Measurements from ENCODE around the gene TCN2. TPM values are rescaled to one million over a fixed set of nuclear protein-coding genes. Genes with fewer than 3 reads are reported as not detected.

TCN2 gene
- total and polyA plus RNA-seq, 2 of the 4 experiments (the other 2 are of a cell fraction): 1.3 to 3.6 TPM

GRCh38 chr22:30626413-30626812 lies 19.4 kb downstream of the TCN2 start:
- no peaks in the 10 kb centered on the region for H4K20me1 ChIP-seq (ENCODE audit: insufficient read depth, low read length)
- no peak overlapping the region for H2AFZ ChIP-seq (replicated peaks; ENCODE audit: low read length, poor library complexity)
- WGBS, 2 experiments (ENCODE audit: extremely low coverage in 2 of 2, insufficient read length in 1 of 2): 82% methylated on average over 3 of the region's 5 CpGs; no CpG with 5 or more reads in 1 of the 2 experiments
- H3K4me2 ChIP-seq (ENCODE audit: low read depth, low read length): no peak overlapping the region
- H3K79me1 ChIP-seq (ENCODE audit: low read depth in 1 of 2, low read length in 2 of 2): no peaks in the 10 kb centered on the region
- DNase-seq (no peak), ATAC-seq (ENCODE audit: low read depth) (no peak)
- no peak overlapping the region for H3K14ac ChIP-seq (replicated peaks; ENCODE audit: low read depth, low read length)
- ChIA-PET POLR2A (ENCODE audit: unreplicated experiment) (no interaction called here), CTCF (no interaction called here)
- H3K4me3 ChIP-seq (ENCODE audit: insufficient read depth, low read depth, low read length): no peak overlapping the region
- H3K27me3 ChIP-seq (ENCODE audit: control insufficient read depth, insufficient read depth, low read length): no peaks in the 10 kb centered on the region
- H3K9me3 ChIP-seq (ENCODE audit: control insufficient read depth, insufficient read depth, low read length): no peaks in the 10 kb centered on the region
- H2BK15ac ChIP-seq (ENCODE audit: low read depth, low read length): no peak overlapping the region
- H3K9me1 ChIP-seq (ENCODE audit: insufficient read depth, low read length): no peaks in the 10 kb centered on the region
- dilution Hi-C loops (cut with HindIII; ENCODE audit: low sequenced_read_pairs, unreplicated experiment): no loop called here
- no peak overlapping the region for H4K91ac ChIP-seq (ENCODE audit: insufficient read depth, low read depth, low read length)
- H2BK5ac ChIP-seq (ENCODE audit: low read depth, low read length, poor library complexity, severe bottlenecking): no peak overlapping the region
- H3K27ac ChIP-seq (ENCODE audit: insufficient read depth, low read length): no peak overlapping the region
- H3K9ac ChIP-seq (ENCODE audit: low read depth, low read length): no peak overlapping the region
- H4K5ac ChIP-seq (ENCODE audit: low read depth, low read length): no peak overlapping the region
- no peak overlapping the region for H3K23ac ChIP-seq (ENCODE audit: low read depth, low read length)
- H2BK120ac ChIP-seq (ENCODE audit: low read depth, low read length): no peak overlapping the region
- H2BK20ac ChIP-seq (ENCODE audit: low read depth, low read length): no peak overlapping the region
- intact Hi-C loops (cut with micrococcal nuclease): no loop called here
- no TSS peak for BruUV-seq (replicated peaks)
- in situ Hi-C loops (cut with MboI; ENCODE audit: low sequenced_read_pairs): no loop called here
- H3K4me1 ChIP-seq (ENCODE audit: control insufficient read depth, insufficient read depth, low read length): no peaks in the 10 kb centered on the region
- H3K18ac ChIP-seq (ENCODE audit: low read depth, low read length): no peak overlapping the region
- H4K8ac ChIP-seq (ENCODE audit: low read depth in 2 of 2, low read length in 2 of 2): no peak overlapping the region
- H2AK5ac ChIP-seq (ENCODE audit: low read depth, low read length): no peak overlapping the region
- no peak overlapping the region for H3K4ac ChIP-seq (ENCODE audit: low read depth, low read length)
- H2AK9ac ChIP-seq (replicated peaks; ENCODE audit: low read depth, low read length, poor library complexity): no peak overlapping the region
- TF ChIP-seq CHD1 (IDR thresholded peaks at IDR 0.05; ENCODE audit: low read depth, low read length) (no peak), RAD21 (IDR thresholded peaks at IDR 0.05; ENCODE audit: low read length) (no peak), MAFK (IDR thresholded peaks at IDR 0.05; ENCODE audit: low read depth, low read length) (no peak), RFX5 (IDR thresholded peaks at IDR 0.05; ENCODE audit: low read depth, low read length) (no peak), BHLHE40 (IDR thresholded peaks at IDR 0.05; ENCODE audit: low read depth, low read length) (no peak), CEBPB (IDR thresholded peaks at IDR 0.05; ENCODE audit: low read depth, low read length) (no peak), NFE2L2 (IDR thresholded peaks at IDR 0.05; ENCODE audit: low read depth, low read length) (no peak), SMC3 (IDR thresholded peaks at IDR 0.05; ENCODE audit: low read depth, low read length) (no peak), FOS (IDR thresholded peaks at IDR 0.05; ENCODE audit: low read depth, low read length) (no peak), RCOR1 (IDR thresholded peaks at IDR 0.05; ENCODE audit: insufficient replicate concordance, low read length) (no peak), CTCF (conservative IDR thresholded peaks at IDR 0.05; ENCODE audit: low read depth, low read length) (no peak), MAZ (IDR thresholded peaks at IDR 0.05; ENCODE audit: borderline replicate concordance, low read depth, low read length) (no peak), ELK1 (IDR thresholded peaks at IDR 0.05; ENCODE audit: borderline replicate concordance, low read depth, low read length) (no peak), MXI1 (IDR thresholded peaks at IDR 0.05; ENCODE audit: borderline replicate concordance, low read depth, low read length) (no peak), USF2 (IDR thresholded peaks at IDR 0.05; ENCODE audit: low read depth, low read length) (no peak), POLR2A (IDR thresholded peaks at IDR 0.05; ENCODE audit: low read depth, low read length) (no peak)
- no peak overlapping the region for H3K56ac ChIP-seq (ENCODE audit: extremely low read depth, insufficient read depth, low read length)
- H3K36me3 ChIP-seq (ENCODE audit: control insufficient read depth, insufficient read depth, low read length): no peaks in the 10 kb centered on the region
